IPS-NIHi7 (cell line): ENCODE measurements around the gene COMMD9.

Source experiments
- DNase-seq: peaks from one replicate; pipeline ENCODE4 v3.0.0; 2012; ENCODE audit warnings: mixed read lengths; ENCODE audit errors: extremely low spot score

Gene COMMD9

DNA sequence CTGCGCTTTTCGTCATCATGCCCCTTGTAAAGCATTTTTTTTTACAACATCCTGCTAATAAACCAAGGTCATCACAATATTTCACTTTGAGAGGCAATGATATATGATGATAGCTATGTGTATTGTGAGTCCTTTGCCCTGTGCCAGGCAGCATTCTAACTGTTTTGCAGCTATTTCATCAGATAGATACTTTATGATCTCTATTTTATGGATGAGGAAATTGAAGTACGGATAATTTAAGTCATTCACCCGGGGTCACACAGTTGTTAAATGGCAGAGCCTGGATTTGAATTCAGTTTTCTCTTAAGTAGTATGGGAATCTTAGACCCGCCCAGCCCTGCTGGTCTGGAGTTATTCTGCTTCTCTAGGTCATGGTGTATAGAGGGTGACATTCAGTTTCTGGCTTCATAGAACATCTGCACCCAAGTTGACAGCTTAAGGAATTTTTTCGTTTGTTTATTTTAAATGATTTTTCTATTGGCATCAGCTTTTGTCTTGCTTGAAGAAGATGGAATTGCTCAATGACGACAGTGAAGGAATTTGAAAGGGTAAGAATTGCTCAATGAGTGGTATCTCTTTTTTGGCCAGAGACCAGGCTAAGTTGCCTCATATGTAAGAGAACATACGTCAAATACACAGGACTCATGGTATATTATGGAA is 7.8 kb upstream of the COMMD9 start:
- no peak for DNase-seq

DNA sequence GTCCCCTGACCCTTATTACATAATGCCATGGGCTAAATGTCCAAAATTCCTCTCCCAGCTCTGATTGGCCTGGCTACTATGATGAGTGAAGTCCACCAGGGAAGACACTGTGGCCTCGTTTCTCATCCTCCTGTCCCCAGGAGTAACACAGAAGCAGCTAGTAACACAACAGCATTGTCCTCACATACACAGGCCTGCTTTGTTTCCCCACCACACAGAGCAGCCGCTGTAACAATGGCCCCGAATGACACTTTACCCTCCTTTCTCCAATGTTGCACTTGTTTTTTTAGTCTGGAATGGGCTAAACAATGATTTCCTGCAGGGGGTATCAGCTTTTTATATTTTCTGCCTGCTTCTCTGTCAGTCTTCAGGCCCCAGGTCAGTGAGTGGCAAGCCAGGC is 6.7 kb upstream of the COMMD9 start, which contains the start of gene PRR5L:
PRR5L (plus strand) TSS at position 363 of the 400 bp plus-strand sequence. CDS start 104,834 bp downstream, outside the sequence.
- no peak for DNase-seq

DNA sequence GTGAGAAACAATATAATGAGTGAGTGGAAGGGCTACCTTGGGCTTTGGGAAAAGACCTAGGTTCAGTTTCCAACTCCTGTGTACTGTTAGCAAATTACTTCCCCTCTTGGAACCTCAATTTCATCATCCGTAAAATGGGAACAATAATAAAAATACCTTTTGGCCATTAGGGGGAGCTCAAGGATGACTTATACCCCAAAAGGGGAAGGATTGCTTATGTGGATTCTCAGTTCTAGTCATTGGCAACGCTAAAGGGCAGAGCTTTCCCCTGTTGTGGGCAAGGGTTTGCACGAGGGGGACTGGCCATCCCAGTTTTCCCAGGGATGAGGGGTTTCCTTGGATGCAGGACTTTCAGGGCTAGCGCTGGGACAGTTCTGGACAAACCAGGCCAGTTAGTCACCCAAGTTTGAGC is 3.1 kb upstream of the COMMD9 start:
- peak; percentile 80 for DNase-seq

DNA sequence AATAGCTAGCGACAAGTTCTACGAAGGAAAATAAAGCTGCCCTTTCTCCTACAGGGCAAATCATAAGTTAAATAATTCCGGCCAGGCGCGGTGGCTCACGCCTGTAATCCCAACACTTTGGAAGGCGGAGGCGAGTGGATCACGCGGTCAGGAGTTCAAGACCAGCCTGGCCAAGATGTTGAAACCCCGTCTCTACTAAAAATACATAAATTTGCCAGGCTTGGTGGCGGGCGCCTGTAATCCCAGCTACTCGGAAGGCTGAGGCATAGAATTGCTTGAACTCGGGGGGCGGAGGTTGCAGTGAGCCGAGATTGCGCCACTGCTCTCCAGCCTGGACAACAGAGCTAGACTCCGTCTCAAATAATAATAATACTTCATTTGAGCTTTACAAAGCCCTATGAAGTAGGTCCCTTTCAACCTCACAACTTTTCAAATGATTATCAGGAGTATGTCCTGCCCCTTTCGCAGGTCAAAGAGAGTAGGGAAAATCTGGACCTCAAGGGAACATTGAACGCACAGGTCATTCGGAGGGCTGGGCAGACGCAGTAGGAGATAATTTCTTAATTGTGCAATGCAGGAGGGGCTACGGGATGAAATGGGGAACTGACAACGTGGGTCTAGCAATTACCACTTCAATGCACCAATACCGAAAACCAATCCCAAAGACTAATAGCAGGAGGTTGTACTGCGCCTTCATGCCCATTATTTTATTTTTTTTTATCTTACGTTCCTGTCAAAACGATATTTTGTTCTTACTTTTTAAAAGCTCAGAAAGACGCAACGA is 590 bp downstream of the COMMD9 start:
- no peak for DNase-seq

DNA sequence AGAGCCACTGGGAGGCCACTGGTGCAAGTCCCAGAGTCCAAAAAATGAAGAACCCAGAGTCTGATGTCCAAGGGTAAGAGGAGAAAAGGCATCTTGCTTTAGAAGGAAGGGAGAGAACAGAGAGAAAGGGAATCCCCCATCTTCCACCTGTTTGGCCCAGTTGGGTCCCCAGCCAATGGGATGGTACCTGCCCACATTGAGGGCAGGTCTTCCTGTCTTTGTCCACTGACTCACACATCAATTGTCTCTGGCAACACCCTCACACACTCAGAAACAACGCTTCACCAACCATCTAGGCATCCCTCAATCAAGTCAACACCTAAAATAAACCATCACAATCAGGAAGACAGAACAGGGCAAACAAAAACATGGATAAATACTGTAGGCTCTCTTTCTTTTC is 6.3 kb downstream of the COMMD9 start:
- no peak for DNase-seq

DNA sequence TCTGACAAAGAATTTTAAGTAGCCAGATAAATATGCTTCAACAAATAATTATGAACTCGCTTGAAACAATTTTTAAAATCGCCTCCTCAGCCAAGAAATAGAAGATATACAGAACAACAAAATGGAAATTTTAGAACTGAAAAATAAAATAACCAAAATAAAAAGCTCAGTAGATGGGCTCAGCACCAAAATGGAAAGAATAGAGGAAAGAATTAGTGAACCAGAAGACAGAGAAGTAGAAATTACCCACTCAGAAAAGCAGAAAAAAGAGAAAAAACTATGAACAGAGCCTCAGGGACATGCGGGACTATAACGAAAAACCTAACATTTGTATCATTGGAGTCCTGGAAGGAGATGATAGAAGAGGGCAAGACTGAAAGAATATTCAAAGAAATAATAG is 7.4 kb downstream of the COMMD9 start:
- no peak for DNase-seq

DNA sequence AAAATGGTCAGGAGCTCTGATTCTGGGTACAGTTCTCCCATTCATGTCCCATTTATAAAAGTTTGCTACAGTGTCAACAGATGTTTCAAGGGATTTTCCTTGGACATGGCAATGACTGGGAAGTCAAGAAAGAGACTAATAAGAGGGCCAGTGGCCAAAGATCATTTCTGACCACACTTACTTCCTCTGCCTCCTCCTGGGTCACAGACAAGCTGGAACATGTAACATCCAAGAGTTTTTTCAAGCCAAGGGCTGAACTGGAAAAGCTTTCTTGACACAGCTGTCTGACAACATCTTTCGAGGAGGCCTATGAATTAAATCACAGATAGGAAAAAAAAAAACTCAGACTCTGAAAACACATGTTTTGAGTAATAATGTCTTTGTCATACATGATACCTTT is 8.7 kb downstream of the COMMD9 start:
- no peak for DNase-seq

DNA sequence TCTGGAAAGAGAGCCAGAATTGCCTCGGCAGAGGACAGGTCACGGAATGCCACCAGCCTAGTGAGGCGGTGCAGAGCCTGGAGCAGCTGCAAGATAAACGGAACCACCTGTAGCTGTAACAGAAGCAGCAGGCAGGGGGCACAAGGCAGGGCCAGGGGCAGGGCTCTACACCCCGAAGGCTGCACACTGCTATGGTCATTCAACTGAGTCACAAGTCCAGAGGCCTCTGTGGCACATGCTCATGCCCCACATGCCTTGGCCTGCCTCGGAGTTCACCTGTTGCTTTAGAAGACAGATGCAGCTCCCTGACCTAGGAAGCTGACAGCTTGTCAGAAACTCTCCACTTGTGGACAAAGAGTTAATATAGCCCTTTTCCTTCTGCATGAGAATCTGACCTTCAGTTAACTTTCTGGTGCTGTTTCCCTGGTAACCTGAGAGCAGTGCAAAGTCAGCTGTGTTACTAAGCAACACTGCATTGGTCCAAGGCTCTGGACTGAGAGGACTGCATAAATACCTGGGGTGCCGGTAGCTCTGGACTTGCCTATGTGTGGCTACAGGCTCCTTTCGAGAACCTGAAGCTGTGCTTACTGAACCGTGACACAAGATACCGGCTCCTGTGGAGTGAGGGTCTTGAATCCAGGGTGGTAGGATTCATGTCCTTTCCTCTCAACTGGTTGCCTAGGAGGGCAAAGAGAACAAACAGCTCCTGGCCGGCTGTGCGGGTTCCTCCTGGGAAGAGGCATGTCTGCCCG is 10.5 kb downstream of the COMMD9 start:
- DNase-seq, result no peak

DNA sequence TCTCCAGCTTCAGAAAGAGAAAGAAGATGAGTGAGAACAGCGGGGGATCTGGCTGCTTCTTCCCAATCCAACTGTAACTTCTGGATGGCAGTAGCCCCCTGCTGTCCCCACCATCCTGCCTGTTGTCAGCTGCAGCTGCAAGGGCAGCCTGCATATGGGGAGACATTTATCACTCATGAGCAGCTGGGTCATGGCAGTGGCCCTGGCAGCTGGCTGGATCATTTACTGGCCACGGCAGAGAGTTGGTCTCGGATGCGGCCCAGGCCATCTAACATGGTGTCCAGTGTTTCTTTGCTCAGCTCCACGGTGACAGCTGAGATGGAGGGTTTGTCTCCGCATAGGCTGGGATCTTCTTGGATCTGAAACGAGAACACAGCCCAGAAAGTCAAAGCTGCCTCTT is 14.8 kb downstream of the COMMD9 start:
- DNase-seq, result no peak

DNA sequence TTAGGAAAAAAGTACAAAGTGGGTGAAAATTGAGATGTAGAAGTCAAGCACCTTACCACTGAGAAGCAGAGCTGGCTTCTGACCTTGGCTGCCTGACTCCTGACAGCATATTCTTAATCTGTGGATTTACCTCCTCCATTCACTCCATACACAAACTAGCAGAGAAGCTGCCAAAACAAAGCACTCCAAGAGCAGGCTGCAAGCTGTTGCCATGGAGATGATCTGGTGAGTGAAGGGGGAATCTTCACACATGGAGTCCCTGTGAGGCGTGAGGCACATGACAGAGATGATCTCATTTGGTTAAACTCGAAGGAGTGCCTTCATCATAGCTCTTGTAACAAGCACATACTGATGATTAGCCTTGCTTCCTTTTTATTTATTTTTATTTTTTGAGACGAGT is 16.1 kb downstream of the COMMD9 start:
- DNase-seq, result no peak

DNA sequence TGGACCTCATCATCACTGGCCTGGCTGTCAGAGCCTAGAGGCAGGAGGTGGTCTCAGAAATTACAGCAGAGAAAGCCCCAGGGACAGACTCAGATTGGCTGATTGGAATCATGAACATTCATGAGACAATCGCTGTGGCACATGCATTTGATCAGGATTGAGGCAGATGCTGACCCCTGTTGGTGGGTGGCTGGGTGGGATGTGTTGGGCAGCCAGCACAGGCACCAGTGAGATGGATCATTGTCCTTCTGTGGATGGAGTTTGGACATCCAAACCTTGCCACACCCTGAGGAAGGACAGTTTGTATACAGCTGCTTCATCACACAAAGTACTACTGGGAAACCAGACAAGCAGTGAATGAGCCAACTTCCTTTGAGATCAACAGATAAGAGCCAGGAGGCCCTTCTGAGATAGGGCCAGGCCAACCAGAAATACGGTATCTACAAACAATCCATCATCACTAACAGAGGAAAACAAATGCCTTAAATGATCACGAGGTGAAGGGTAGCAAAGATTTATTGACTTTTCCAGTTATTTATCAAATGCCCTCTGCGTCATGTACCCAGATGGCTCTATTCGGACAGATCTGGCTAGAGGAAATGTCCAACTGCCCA is 17.3 kb downstream of the COMMD9 start:
- DNase-seq, result no peak

DNA sequence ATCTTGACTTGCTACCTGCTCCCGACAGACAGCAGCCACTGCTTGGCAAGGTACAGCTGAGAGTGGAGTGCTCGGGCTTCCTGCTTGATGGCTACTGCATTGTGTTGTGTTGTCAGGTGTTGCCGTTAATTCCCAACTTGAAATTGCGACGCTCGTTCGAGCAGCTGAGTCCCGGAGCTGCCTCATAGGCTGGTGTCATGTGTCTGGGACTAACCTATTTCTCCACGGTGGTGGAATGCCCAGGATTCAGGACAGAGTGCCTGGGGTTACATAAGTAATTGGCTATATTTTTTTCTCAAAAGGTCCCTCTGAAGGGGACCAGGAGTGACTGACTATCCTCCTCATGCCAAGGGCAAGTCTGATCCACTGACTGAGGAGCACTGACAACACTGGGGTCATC is 18.5 kb downstream of the COMMD9 start:
- DNase-seq, result no peak

DNA sequence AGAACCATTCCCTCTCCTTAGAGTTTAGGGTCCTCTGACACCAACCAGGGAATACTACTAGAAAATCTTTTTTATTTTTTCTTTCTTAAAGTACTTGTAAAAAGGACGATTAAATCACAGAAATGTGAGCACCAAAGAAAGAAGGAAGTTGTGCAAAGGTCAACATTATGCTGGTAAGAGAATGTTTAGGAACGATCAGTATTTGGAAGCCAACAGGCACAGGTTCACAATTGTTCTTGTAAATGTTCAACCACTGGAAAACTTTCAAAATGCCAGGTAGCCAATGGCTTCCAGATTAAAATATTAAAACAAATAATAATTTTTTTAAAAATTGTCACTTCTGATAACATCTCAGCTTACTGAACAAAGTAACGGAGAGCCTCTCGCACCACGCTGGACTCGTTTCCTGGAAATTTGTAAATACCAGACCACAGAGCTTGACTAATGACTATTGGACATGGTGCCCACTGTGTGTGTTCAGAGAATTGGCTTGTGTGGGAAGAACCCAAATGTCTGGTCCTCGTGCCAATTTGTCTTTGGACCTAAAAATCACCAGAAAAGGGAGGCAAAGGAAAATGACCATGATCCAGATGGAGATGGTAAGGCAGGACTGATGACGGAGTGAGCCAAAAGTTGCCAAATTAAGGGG is 20.8 kb downstream of the COMMD9 start:
- DNase-seq, result no peak

DNA sequence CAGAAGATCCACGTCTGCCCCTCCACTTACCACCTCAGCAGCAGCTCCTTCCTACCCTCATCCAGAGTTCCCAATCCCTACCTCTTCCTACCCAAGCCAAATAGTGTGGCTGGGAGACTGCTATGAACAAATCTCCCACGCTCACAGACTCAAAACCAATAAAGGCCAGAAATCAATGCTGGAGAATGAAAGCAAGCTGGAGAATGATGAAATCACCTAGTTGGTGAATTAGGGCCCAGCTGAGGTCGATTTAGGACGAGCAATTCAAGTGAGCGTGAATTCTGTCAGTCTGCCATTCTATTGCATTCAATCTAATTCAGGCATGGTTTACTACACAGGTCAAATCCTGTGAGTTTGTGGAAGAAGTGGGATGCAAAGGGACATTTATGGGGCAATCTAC is 22.5 kb downstream of the COMMD9 start:
- no peak for DNase-seq

DNA sequence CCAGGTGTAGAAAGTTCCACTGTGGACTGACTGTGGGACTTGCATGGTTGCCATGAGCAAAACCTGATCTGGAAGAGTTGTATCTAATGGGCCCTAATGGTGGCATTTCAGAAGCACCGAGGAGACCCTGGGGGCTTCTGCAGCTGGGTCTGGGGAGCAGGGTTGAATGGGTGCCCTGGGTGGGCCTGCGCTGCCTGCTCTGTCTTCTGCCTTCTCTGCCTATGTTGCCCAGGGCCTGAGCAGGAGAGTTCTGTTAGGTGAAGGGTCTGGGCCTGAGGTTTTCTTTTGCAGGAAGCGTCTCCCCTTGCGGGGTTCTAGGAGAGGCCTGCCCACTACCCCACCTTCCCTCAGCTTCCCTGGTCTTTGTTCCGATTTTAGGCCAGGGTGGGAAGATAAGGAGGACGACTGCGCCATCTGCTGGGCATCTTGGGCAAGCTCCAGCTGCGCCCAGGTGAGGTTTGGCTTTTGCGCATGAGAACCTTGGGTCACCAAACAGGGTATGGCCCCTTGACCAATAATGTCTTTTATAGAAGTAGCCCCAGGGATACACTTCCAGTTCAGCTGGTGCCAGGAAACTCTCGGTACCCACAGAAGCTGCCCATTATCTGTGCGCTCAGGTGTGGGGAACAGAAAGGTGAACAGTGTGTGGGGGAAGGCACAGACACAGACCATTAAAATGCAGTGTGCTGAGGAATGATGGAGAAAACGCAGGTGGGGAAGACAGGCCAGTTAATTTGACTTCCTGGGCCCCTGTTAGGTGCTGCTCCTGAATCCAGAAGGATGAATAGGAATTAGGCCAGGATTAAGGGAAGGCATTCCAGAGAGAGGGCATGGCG is 23.2 kb downstream of the COMMD9 start:
- peak; percentile 87 for DNase-seq

DNA sequence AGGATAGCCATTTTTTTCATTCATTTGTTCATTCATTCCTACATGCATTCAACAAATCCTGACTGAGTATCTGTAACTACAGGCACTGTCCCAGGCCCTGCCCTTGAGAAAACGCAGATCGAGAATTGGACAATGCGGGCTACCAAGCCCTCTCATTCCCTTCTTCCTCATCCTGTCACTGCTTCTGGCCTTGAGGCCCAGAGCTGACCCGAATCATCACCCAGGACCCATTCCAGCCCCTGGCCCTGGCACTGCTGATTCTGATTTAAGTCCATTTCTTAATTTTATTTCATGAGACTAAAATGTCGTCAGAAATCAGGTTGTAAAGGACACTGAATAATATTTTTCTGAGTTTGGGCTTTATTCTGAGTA is 24.3 kb downstream of the COMMD9 start:
- no peak for DNase-seq

DNA sequence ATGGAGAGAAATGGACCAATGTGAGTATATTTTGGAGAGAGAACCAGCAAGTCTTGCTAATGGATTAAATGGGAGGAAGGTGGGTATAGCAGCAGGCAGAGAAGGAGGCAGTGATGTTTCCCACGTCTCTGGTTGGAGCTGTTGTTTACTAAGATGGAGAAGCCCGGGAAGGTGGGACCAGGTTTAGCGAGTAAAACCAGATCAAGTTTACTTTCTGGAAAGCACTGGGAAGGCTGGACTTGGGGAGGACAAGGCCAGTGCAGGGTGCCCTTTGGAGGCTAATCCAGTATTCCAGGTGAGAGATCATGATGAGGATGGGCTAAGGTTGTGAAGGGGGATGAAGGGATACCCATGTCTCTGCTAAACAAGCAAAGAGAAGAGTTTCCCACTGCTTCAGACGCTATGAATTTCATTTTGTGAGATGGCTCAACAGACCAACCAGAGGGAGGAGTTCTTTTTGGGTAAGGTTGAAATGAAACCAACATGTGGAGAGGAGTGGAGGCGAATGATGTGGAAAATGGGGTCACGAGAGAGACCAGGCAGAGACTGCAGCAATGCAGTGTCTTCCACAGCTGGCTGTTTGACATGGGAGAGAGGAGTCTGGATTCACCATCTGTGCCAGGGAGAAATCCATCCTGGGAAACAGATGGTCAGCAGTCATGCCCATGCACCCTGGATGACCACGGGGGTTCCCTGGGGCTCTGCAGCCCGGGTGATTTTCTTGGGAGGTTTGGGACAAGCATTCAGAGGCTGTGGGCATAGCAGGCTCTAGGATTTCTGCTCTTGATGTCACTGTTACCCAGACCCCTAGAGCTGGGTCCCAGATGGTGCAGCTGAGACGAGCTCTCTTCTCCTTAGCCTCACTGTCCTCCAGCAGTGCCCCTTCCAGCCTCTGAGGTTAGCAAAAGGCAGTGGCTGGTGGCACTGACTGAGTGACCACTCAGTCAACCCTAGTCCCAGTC is 24.9 kb downstream of the COMMD9 start:
- DNase-seq, result no peak

DNA sequence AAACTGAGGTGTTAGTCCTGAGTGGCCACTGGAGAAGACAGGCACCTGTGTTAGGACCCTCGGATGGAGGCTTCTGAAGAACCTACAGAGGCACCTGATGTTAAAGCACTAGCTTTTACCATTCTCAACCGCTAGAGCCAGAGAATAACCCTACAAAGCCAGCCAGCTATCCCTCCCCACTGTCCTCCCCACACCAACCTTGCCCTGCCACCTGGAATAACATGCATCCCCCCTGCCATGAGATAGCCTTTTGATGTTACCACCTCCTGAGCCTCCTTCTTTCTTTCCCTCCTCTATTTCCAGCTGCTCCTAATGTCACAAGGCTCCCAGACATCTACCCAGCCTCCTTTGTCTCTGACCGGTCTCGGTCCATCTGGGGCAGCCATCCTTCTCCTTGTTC is 28.1 kb downstream of the COMMD9 start:
- DNase-seq, result no peak

DNA sequence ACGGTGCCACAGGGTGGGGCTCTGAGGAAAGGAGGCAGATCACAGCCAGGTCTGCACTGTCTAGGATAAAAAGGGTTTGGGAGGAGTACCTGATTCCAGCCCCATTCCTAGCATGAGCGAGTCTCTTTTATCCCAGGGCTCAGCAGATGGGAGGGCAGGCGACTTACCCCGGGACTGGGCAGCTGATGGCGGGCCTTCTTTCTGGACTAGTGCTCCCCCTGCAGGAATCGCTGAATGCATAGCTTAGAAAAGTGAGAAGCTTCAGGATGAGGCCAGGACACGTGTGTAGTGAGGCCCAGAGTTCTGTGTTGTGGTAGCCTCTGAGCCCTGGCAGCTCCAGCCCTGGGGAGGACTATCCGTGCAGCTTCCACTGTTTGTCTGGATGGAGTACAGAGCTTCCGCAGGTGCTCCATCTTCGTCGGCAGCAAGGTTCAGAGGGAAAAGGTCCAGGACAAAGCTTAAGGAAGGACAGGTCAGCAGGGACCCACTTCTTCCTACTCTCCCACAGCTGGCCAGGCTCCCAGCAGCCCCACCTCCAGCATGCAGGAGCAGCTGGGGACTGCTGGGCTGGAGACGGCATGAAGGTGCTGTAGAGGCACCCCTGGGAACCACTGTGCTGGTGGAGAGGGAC is 30.4 kb downstream of the COMMD9 start:
- DNase-seq, result peak; percentile 81
